GM19193 (cell line): ENCODE results near the gene DEDD2.

Source experiments
- POLR2A ChIP-seq: IDR thresholded peaks from 4 replicates; pipeline ENCODE4 v1.6.1; 2011; ENCODE audit not compliant: insufficient read depth, insufficient read length; ENCODE audit errors: extremely low read depth

The DEDD2 gene

DNA sequence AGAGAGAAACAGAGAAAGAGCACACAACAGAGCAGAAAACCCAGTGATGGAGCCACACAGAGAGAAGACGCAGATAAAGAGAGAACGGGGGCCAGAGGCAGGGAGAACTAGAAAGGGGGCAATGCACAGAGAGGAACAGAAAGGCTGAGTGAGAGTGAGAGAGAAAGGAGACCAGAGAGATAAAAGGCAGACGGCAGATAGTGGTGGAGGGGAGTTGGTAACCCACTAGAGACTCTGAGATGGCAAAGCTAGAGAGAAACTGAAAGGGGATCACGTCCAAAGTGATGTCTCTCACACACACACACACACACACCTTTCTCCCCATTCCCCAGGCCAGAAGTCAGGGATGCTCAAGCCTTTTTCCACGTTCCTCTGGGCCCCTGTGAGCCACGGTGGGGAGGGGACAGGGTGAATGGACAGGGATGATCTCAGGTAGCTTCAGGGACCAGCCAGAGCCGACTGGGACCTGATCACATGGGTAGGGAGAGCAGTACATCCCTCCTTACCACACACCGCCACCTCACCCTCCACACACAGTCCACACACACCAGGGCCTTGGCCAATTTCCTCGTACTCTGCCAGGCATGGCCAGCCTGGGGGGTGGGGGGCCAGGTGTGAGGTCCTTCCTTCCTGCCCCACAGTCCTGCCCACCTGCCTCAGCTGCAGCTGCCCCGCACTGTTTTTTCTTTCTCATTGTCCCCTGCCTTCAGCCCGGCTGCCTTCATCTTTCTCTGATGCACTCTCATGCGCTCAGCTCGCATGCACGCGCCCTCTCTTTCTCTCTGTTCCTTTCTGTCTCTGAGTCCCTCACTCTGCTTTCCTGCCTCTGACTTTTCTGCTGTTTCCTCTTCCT is 62.8 kb downstream of the DEDD2 start:
- TF ChIP-seq POLR2A = no peak

DNA sequence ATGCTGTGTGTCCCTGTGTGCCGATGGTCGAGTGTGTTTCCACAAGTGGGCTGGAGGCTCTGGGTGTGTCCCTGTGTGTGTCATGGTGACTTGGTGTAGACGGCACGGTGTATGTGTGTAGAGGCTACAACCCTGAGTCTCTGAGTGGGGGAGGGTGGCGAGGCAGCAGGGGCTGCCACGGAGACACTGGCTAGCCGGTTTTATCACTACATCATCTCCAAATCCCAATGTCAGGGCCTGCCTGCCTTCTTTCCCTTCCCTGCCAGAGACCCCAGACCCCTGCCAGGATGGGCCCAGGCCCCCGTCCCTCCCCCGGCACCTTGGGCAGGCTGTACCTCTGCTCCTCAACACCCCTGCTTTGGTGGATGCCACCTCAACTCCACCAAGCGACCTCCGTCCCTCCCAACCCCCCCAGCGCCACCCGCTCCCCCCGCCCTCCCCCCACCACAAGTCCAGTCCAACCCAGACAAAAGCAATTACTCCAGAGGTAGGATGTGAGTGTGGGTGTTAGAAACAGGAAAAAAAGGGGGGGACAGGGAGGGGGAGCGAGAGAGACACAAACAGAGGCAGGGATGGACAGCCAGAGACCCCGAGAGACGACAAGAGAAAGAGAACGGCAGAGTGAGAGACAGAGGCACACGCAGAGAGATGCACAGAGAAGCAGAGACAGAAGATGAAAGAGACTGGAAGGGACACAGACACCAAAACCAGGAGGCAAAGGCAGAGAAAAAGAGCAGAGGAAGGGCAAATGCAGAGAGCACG is 63.6 kb downstream of the DEDD2 start:
- no peak for TF ChIP-seq POLR2A

GRCh38 chr19:42152910-42153671 is 64.4 kb downstream of the DEDD2 start:
- no peak for TF ChIP-seq POLR2A

DNA sequence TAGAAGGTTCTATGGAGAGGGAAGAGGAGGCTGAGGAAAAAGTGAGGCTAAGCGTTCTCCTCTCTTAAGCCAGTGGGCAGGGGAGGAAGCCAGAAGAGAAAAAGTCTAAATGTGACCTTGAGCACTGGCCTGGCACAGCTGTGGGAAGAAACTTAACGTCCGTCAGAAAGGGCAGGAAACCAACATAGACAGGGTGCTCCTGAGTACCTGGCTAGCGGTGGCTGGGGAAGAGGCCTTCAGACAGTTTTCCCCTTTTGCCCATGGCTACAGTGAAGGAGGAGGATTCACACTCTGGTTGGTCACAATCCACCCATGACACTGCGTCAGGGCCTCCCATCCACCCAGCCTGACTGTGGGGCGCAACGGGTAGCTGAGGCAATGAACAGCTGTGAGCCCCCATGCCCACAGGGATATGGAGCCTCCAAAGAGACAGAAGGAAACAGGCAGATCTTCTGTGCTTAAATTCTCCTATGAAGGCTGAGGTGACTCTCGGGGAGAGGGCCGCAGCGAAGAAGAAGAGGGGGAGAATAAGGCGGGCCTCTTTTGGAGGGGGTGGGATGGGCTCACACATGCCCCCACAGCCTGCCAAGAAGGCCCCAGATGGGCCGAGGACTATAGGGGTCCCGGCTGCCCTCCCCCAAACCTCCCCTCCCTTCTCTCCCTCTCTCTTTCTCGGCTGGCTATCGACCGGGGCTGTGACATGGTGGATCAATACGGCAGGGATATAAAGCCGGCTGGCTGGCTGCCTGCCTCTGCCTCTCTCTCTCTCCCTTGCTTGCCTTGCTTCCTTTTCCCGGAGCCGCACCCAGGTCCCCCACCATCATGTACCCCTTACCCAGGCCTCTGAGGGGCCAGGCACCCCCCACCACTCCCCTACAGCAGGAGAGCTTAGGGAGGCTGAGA is 65.4 kb downstream of the DEDD2 start:
- TF ChIP-seq POLR2A = no peak

GRCh38 chr19:42150911-42151361 is 66.5 kb downstream of the DEDD2 start:
- no peak for TF ChIP-seq POLR2A

- no peak for TF ChIP-seq POLR2A
Observed at GRCh38 chr19:42150364-42150763, 67.1 kb downstream of the DEDD2 start.

DNA sequence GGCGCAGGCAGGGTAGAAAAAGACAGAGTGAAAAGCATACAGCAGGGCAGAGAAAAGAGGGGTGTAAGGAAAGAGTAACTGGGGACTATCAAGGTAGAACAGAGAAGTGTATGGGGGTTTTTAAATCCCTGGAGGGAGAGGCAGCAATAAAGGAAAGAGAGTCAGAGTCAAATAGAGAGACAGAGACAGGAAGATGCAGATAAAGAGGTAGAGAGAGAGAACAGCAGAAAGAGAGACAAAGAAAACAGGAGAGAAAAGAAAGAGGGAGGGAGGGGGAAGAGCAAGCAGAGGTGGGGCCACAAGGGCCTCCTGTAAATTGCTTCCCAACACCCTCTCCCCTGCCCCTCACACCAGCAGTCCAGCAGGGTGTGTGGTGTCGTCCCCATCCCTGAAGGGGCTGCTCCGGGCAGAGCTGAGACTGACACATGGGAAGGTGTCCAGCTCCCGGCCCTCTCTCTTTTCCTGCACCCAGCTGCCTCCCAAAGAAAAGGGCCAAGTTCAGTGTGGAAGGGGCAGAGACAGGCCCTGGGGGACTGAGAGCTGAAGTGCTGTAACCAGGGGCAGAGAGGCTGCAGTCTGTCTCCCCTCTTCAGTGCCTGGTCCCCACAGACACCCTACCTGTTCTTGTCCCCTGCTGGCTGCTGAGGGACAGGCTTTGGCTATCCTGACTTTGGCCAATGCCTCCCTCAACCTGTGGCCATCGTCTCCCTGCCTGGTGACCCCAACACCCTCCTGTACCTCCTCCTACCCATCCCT is 67.9 kb downstream of the DEDD2 start:
- no peak for TF ChIP-seq POLR2A
